ENCODE results near the gene FHDC1.

FHDC1 gene

DNA sequence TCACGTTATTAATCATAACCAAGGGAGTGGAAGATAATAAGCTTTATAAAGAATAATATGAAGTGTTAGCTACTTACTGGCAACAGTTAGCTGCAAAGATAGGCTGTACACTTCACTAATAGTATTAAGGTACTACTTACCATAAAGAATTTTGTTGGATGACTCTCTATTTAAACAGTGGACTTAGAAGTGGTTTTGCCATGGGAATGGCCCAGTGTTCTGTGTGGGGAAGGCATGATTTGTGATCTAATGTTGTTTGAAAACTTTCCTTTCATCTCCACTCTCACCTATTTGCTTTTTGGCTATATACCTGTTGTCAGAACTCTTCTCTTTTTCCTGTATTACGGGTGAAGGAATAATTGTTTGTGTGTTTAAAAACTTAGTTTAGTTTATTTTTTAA lies 23.0 kb downstream of the FHDC1 start:
- DNase-seq = no peak

DNA sequence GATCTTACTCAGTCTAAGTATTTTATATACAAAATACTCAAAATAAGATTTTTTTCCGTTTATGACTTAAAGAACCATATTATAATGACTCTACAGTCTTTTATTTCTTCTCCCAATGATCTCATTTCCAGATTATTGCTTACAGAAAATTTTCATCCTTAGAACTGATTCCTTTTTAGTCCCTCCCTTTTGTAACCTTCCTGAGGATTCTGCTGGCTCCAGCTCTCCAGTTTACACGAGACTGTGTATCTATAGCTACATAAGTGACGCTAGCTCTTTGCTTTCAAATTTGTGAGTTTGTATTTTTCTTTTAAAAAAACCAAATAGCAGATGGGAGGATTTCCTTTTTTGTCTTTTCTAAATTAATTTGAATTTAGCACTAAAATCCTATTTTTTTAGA lies 24.0 kb downstream of the FHDC1 start:
- DNase-seq = no peak

DNA sequence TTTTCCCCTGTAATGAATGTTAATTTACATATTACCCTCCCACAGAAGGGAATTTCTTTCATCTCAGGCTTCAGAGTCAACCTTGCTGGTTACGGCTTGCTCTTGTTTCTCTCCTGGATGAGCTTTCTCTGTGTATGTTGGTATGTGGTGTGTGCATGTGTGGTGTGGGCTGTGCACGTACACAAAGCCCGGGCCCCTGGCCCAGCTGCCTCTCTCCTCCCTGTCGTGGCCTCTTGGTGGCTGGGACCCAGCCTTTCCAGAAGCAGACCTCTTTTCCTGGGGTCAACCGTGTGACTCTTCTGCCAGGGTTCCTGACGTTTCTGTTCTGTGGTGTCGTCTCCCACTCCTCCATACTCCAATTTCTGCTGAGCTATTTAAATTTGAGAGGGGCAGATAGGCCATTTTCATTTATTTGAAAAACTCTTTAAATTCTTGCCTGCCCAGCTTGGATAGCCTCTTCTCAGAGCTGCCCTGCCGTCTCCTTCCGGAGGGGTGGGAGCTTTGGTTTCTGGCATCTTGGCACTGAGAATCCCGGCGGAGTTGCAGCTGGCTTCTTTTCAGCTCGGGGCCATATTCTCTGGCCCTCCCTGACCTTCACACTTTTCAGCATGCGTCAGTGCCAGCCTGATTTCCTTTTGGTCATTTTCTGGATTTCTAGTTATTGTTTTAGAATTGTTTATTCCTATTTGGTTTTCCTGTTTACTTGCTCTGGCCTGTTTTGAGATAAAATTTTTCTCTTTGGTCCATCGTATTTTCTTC lies 25.1 kb downstream of the FHDC1 start:
- no peak for DNase-seq

DNA sequence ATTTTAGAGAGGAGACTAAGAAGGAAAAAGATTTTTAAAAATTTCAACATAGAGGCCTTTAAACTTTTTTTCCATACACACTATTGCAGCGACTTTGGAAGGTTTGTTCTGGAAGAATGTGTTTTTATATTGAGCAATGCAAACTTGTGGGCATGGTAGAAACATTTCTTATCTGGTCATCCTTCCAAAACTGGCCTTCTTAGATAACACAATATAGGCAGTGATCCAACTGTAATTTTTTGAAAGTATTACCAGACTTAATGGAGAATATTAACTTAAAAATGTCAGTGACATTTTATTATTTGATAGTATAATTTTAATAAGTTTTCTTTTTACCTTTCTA lies 25.6 kb downstream of the FHDC1 start:
- DNase-seq = no peak

DNA sequence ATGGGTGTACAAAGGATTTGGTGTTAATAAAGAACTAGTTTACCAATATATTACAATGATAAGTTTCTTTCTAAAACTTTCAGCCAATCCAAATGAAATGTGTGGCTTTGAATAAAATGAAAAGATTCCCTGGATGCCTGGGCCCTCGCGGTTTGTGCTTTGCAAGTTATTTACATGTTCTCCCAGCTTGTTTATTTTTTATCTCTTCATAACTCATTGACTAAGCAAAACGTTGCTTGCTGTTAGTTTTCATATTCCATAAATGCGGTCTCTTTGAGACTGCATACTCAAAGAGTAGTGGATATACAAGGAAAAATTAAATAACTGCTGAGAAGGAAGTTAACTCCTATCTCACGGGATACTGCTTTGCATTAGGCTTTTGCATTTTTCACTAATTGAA lies 26.0 kb downstream of the FHDC1 start:
- DNase-seq = no peak

DNA sequence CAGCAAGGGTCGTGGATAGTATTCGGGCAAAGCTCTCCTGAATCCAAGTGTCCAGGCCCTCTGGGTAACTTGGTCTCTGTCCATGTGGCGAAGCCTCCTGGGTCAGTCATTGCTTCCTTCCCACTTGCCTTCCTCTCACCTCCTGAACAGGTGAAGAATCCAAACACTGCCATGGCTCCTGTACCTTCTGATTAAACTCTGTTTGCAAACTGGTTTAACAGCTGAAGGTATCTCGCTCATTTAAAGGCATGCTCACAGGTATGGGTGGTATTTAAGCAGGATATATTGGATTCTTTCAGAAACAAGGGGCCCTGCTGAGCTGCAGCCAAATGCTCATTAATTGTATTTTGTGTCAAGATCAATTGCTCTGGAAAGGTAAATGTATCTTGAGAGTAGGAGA lies 28.2 kb downstream of the FHDC1 start:
- DNase-seq = no peak

DNA sequence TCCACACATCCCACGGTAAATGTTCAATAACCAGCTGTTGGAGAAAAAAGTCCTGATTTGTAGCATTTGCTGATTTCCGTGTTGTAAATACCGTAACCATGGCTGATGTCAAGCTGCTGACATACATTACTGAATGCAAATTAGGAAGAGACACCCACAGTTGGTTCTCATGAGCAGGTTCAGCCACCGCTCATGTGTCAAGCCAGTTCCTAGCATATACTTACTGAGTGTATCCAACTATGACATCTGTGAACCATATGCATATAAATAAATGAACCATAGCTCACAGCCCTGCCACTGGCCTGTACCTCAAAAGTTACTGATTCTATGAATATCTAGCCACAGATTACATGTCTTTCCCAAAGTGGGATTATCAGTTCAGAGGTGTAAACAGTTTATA lies 29.5 kb downstream of the FHDC1 start:
- DNase-seq = no peak

DNA sequence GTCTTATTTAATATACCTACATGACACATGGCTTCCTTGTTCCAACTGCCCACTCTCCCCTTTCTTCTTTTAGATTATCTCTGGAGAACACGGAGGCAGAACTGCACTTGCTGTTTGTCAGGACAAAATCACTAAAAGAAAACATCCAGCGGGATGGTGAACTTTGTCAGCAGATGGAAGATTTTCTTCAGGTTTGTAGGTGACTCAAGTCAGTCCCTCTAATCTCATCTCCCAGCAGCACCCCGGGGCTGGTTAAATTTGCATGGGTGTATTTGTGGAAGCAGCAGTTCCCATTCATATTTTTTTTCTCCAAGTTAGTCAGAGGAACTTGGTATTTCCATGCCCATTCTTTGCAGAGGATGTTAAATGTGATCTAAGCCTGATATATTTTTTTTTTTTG lies 31.8 kb downstream of the FHDC1 start:
- DNase-seq = no peak

DNA sequence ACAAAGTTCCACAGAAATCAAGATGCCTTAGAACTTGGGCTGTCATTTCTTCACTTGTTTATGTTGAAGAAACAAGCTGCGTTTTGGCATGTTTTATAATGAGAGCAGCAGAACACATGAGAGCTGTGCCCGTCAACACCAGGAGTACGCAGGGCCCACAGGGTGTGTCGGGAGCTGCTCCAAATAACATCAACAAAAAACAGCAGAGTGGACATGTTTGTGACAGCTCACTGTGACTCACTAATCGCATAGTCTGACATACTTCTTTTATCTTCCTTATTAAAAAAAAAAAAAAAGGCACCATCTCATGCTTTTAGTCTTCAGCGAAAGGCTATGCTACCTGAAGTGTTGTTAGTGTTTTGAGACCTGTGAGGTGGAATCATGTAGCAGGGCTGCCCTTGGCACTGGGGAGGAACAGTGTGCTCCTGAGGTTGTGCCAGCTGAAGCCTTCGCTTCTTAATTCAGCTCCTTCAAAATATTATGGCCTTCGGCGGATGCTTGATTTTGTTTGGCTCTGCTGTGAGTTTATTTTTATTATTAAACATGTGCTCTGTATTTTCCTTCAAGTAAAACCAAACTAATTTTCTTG lies 32.8 kb downstream of the FHDC1 start:
- DNase-seq = no peak

DNA sequence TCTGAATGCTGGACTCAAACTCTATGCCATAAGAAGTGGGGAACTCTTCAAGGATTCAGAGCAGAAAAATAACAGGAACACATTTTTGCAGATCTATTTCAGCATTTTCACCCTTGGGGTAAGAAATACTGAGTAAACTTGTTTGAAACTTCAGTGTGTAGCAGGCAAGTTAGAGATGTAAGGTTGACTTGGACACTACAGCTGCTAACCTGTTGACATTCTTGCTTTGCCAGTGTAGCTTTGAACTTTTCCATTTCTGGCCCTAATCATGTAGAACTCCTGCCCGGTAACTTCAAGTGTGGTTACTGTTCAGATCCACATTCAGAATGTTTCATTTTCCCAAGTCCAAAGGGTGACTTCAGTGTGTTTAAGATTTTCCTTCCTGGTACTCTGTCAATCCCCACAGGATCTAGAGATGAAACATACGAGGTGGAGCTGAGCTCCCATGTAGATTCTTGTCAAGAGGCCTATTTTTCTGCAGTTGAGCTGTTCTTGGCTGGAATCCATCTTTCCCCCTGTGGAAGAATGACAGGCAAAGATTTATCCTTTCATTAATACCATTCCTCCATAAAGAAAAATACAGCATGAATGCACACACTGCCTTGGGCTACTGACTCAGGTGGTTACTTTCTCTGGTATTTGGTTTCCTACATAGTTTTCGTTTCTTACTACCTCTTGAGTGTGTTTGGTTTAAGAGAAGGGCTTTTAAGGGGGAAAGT lies 34.1 kb downstream of the FHDC1 start:
- DNase-seq = no peak

DNA sequence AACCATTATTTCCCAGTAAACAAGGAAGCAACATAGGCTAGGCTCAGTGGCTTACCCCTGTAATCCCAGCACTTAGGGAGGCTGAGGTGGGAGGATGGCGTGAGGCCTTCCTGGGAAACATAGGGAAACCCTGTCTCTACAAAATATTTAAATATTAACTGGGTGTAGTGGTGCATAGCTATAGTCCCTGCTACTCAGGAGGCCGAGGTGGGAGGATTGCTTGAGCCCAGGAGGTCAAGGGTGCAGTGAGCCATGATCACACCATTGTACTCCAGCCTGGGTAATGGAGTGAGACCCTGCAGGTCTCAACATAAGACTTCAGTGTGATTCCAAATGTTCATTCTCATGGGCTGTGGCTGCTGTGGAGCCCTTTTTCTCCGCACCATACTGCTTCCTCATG lies 34.9 kb downstream of the FHDC1 start:
- no peak for DNase-seq

DNA sequence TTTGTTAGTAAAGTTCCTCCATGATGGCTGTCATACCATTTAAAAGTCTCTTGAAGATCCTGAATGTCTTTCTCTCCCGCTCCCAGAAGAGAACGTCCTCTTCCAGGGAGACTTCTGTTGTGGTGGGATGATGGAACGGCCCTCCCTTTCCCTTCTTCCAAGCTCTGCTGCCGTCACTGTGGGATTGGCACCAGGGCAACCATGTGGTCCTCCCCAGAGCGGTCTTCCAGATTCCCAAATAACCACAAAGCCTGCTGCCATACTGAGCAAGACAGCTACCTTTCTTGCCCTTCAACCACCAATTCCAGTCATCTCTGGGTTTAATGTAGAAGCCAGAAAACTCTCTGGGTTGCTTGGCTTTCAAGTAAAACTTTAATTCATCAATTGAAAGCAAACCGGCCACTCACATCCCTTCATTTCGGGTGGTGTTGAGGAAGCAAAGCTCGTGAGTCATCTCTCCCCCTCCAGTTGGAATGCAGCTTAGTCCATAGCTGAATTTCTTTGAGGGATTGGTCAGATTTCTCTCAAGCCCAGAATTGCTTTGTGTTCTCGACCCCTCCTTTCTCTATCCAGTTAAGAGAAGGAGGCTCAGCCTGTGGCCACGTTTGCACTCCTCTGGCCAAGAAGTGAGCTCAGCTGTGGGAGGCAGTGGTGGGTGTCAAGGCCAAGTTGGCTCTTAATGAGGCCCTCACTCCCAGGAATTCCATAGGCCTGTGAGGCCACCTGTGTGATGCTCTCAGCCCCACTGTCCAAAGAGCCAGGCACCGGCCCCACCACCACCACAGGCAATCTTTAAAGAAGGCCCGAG lies 36.9 kb downstream of the FHDC1 start:
- no peak for DNase-seq

DNA sequence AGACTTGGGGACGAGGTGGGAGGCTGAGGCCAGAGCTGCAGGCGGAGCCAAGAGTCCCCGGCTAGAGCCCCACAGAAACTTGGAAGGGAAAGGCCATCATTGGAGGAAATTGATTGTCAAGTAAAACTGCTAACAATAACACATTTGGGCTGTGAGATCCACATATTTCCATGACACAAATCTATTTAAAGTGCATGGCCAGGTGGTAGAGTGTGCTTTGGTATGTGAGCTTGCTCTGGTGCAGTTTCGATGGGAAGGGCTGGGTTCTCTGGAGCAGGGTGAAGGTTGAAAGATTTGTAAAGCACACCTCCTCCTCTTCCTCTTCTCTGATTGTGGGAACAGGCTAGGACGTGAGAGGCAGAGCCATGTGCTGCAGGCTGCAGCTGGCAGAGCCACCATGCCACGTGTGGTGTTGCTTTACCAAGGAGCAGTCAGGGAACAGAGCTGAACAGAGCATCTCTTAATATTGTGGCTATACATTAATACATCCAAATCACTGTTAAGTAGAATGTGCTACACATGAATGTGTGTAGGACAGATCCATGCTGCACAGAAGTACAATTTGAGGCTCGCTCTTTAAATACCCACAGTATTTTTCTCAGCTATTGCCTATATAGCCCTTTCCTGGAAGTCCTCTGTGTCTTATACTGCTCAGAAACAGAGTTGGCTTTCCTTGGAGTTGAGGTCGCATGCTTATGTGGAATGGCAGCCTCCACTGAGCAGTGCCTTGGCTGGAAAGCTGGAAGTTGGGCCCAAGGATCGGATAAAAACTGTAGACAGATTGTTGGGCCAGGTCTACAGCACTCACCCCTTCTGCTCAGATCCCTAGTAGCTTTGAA lies 37.7 kb downstream of the FHDC1 start:
- DNase-seq = no peak

DNA sequence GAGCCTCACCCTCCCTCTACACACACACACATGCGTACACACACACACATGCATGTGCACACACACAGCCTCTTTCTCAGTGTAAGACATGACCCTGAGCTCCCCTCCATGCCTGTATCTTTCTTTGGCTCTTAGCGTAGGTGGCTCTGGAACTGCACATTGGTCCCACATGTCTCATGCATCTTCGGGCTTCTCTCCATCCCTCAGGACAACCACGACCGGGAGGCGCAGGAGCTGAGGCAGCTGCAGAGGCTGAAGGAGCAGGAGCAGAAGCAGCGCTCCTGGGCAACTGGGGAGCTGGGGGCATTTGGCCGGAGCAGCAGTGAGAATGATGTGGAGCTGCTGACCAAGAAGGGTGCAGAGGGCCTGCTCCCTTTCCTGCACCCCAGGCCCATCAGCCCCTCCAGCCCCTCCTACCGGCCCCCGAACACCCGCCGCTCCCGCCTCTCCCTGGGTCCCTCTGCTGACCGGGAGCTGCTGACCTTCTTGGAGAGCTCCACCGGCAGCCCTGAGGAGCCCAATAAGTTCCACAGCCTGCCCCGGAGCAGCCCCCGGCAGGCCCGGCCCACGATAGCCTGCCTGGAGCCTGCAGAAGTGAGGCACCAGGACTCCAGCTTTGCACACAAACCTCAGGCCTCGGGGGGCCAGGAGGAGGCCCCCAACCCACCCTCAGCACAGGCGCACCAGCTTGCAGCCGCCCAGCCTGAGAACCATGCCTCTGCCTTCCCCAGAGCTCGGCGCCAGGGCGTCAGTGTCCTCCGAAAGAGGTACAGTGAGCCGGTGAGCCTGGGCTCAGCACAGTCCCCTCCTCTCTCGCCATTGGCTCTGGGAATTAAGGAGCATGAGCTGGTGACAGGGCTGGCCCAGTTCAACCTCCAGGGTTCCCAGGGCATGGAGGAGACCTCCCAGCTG lies 38.6 kb downstream of the FHDC1 start:
- DNase-seq = no peak

DNA sequence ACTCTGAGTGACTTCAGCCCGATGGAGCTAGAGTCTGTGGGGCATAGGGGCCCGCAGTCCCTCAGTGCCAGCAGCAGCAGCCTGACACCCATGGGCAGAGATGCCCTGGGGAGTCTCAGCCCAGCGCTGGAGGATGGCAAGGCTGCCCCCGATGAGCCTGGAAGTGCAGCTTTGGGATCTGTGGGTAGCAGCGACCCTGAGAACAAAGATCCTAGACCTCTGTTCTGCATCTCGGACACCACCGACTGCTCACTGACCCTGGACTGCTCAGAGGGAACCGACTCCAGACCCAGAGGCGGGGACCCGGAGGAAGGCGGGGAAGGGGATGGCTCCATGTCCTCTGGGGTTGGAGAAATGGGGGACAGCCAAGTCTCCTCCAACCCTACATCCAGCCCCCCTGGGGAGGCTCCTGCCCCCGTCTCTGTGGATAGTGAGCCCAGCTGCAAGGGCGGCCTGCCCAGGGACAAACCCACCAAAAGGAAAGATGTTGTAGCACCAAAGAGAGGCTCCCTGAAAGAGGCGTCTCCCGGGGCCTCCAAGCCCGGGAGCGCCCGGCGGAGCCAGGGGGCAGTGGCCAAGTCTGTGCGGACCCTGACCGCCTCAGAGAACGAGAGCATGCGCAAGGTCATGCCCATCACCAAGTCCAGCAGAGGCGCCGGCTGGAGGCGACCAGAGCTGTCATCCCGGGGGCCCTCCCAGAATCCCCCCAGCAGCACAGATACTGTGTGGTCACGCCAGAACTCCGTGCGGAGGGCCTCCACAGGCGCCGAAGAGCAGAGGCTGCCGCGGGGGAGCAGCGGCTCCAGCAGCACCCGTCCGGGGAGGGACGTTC lies 39.5 kb downstream of the FHDC1 start:
- DNase-seq = no peak

DNA sequence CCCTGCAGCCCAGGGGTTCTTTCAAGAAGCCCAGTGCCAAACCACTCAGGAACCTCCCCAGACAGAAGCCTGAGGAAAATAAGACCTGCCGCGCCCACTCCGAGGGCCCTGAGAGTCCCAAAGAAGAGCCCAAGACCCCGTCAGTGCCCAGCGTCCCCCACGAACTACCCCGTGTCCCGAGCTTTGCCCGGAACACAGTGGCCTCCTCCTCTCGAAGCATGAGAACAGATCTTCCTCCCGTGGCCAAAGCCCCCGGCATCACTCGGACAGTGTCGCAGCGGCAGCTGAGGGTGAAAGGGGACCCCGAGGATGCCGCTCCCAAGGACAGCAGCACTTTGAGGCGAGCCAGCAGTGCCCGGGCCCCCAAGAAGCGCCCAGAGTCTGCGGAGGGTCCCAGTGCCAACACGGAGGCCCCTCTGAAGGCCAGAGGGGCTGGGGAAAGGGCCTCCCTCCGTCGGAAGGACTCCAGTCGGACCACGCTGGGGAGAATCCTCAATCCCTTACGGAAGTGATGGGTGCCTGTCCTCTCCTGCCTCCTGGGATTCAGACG lies 40.2 kb downstream of the FHDC1 start:
- no peak for DNase-seq

DNA sequence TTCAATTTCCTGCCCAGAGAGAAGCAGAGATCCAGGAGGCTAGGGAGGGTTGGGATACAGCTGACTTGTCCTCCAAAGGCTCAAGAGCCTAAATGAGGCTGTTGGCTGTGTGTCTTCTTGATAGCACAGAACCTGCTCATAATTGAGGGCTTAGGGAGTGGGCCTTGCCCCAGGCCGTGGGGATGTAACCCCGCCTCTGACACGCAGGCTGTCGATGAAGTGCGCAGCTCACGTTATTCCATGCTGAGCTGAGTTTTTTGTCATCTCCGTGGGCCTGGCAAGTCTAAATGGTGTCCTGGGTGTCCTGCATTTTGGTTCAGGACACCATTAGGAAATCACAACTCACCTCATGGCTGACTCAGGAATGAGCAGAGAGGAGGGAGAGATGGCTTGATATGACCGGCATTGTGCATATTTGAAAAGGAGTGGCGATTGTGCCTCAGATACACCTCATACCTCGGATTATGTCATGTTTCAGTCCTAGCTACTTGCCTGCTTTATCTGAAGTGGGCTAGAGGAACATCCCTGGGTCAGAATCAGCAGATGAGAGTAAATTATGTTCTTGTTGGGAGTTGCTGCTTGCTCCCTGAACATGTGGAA lies 43.7 kb downstream of the FHDC1 start:
- DNase-seq = no peak

DNA sequence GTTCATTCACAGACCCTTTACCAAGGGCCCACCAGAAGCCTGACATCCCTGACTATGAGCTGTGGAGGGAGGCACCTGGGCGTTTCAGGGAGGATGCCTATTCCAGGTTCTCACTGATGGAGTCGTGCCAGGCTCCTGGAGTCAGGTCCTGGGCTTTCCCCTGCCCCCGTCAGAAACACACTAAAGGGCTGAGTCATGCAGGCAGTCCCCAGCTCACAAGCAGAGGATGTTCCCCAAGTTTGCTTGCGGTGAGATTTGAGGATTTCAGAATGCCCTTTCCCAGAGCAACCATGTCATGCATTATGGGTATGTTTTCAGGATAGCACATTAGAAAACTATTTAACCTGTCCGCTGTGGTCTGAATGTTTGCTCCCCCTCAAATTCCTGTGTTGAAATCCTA lies 45.2 kb downstream of the FHDC1 start:
- DNase-seq = no peak

DNA sequence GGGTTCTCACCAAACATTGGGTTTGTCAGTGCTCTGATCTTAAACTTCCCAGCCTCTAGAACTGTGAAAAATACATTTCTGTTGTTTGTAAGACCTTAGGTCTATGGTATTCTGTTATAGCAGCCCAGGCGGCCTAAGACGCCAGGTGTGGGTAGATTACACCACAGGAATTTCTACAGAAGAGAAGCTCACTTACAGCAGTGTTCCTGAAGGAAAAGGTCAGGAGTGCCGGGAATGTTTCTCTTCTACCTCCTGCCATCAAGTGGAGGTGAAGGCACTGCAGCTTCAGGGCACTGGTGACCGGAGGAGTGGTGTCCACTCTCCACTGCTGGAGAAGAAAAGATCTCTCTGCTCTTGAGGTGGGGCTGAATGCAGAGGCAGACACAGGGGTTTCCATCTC lies 45.7 kb downstream of the FHDC1 start:
- no peak for DNase-seq

DNA sequence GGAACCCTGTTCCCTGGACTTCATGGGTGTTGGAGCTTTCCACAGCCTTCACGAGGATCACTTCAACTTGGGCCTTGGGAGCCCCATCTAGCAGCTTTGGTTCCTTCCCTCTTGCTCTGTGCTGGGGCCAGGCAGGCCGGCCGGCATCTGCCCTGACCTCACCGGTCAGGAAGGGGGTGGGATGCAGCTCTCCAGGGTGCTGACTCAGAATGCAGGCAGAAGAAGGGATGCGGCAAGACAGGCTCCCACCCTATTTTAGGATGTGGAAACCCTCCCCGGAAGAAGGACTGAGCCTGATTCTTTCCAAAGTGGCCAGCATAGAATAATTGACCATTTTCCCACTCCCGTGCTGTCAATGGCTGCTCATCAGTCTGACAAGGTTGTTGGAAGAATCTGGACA lies 47.1 kb downstream of the FHDC1 start:
- DNase-seq = no peak
